DND-41 (cell line): Measurements from ENCODE around the gene ZSCAN12.

Experiments used
- ATAC-seq: fragments of 200-7000 bp; cut with Tn5 transposase; 3 replicates; pipeline ENCODE4 v1.9.1; 2021; ENCODE audit warnings: low read depth; ENCODE audit not compliant: insufficient read depth
- DNase-seq: peaks from one replicate; pipeline ENCODE4 v3.0.0-alpha.2; 2020
- H2AFZ ChIP-seq: 2 replicates; pipeline ENCODE4 v1.6.0; 2012; ENCODE audit warnings: low read depth, low read length
- H3K27ac ChIP-seq: 2 replicates; pipeline ENCODE4 v1.5.1; 2012; ENCODE audit warnings: low read length, inconsistent platforms
- H3K27me3 ChIP-seq: fragments of 200-600 bp; sonication (generic); 2 replicates; pipeline ENCODE4 v1.6.0; 2012; ENCODE audit warnings: low read length, mild to moderate bottlenecking, inconsistent platforms; ENCODE audit not compliant: insufficient read depth, poor library complexity
- H3K36me3 ChIP-seq: 2 replicates; pipeline ENCODE4 v1.5.1; 2012; ENCODE audit warnings: low read length, inconsistent platforms; ENCODE audit not compliant: insufficient read depth
- H3K4me1 ChIP-seq: 2 replicates; pipeline ENCODE4 v1.5.1; 2012; ENCODE audit warnings: mild to moderate bottlenecking, low read length; ENCODE audit not compliant: insufficient read depth
- H3K4me2 ChIP-seq: 2 replicates; pipeline ENCODE4 v1.6.0; 2012; ENCODE audit warnings: mild to moderate bottlenecking, moderate library complexity, low read length, inconsistent platforms; ENCODE audit not compliant: insufficient read depth
- H3K4me3 ChIP-seq, 2 experiments: fragments of 200-600 bp in 1 of 2; shearing (Covaris generic) in 1 of 2; 2 replicates each; pipeline ENCODE4 v1.5.1; 2012 to 2016; ENCODE audit warnings: inconsistent platforms in 2 of 2, low read length in 2 of 2, mild to moderate bottlenecking in 2 of 2, low read depth in 1 of 2, moderate library complexity in 1 of 2
- H3K79me2 ChIP-seq: 2 replicates; pipeline ENCODE4 v1.6.0; 2012; ENCODE audit warnings: low read length, inconsistent platforms; ENCODE audit not compliant: insufficient read depth
- H3K9ac ChIP-seq: 2 replicates; pipeline ENCODE4 v1.6.0; 2012; ENCODE audit warnings: low read depth, mild to moderate bottlenecking, inconsistent platforms, low read length, moderate library complexity
- H3K9me3 ChIP-seq: 2 replicates; pipeline ENCODE4 v1.5.1; 2012; ENCODE audit warnings: low read length, moderate library complexity, mild to moderate bottlenecking, inconsistent platforms; ENCODE audit not compliant: insufficient read depth, severe bottlenecking
- H4K20me1 ChIP-seq: 2 replicates; pipeline ENCODE4 v1.6.0; 2012; ENCODE audit warnings: low read length; ENCODE audit not compliant: insufficient read depth
- CTCF ChIP-seq: IDR thresholded peaks from 2 replicates; pipeline ENCODE4 v1.5.1; 2012; ENCODE audit warnings: borderline replicate concordance, low read length, moderate library complexity, mild to moderate bottlenecking; ENCODE audit not compliant: poor library complexity, severe bottlenecking; ENCODE audit errors: extremely low read depth
- EZH2 ChIP-seq: IDR thresholded peaks from 3 replicates; pipeline ENCODE4 v1.6.1; 2012; ENCODE audit warnings: borderline replicate concordance, low read depth, mild to moderate bottlenecking, moderate library complexity, low read length, inconsistent platforms; ENCODE audit not compliant: severe bottlenecking

Gene ZSCAN12

DNA sequence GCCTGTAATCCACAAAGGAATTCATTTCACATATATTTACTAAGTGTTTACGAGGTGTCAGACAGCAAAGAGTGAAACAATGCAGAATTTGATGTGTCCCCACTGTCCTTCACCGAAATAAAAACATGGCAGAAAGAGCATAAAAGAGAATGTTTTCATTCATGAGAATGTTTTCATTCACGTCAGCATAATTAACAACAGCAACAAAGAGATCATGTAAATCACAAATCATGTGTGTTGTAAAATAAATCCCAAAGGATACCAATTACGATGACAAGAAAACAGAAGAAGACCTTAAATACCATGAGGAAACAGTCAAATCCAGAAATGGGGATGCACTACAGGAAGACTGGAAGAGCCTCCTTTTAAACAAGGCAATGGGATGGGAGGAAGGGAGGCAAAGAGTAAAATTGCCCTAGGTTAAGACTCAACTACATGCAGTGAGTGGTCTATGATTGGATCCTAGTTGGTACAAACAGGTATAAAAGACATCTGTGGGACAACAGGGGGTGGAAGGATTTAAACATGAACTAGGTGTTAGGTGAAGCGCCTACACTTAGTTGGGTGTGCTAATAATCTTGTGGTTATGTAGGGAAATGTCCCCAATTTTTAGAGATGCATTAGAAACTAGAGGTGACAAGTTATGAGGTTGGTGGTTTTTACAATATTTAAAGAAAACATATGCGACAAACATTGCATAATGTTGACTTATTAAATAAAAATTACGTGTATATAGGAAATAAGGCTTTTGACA lies 65.1 kb downstream of the ZSCAN12 start:
- no peaks in the 10 kb centered on the region for H3K36me3 ChIP-seq
- H3K79me2 ChIP-seq, result no peaks in the 10 kb centered on the region
- H3K27ac ChIP-seq, result peak overlapping the region; percentile 90; the same call in 1 of the 2 replicates
- H3K9ac ChIP-seq, result peak overlapping the region; percentile 88
- TF ChIP-seq EZH2 (no peak), CTCF (no peak)
- no peaks in the 10 kb centered on the region for H3K9me3 ChIP-seq
- H3K4me1 ChIP-seq, result peaks cover 27% of the 10 kb centered on the region
- DNase-seq, result no peak
- ATAC-seq, result no peak
- peak overlapping the region; percentile 89; the same call in 1 of the 2 replicates for H2AFZ ChIP-seq
- no peaks in the 10 kb centered on the region for H3K27me3 ChIP-seq
- peak overlapping the region in 1 of 2 experiments; percentile 79; a peak in 1 of 4 replicates for H3K4me3 ChIP-seq
- peak overlapping the region; percentile 68 for H3K4me2 ChIP-seq
- no peaks in the 10 kb centered on the region for H4K20me1 ChIP-seq

- no peak for DNase-seq
- TF ChIP-seq CTCF (no peak), EZH2 (no peak)
Measured at GRCh38 chr6:28333599-28334018, 65.9 kb downstream of the ZSCAN12 start.

DNA sequence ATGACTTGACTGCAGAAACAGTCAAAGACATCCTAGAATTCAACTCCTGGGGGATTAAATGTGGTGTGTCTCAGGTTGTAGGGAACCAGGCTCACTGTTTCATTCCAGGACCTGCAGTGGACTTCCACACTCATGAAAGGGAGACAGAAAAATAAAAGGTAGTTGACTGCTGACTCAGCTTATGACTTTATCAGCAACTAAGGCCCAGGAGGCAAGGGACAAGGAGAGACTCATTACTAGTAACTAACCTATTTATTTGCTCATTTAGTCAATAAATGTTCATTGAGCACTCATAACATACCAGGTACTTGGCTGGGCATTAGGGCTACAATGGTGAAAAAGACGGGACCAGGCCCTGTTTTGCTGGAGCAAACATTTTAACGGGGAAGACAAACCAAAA lies 66.5 kb downstream of the ZSCAN12 start:
- no peak overlapping the region for H3K4me2 ChIP-seq
- no peak for ATAC-seq
- H3K27ac ChIP-seq, result no peak overlapping the region
- DNase-seq, result no peak
- no peaks in the 10 kb centered on the region for H3K79me2 ChIP-seq
- peaks cover 27% of the 10 kb centered on the region for H3K4me1 ChIP-seq
- H3K9me3 ChIP-seq, result no peaks in the 10 kb centered on the region
- H2AFZ ChIP-seq, result no peak overlapping the region
- no peak overlapping the region for H3K4me3 ChIP-seq
- no peaks in the 10 kb centered on the region for H3K27me3 ChIP-seq
- H3K9ac ChIP-seq, result no peak overlapping the region
- H4K20me1 ChIP-seq, result no peaks in the 10 kb centered on the region
- TF ChIP-seq CTCF, result no peak
- no peak for TF ChIP-seq EZH2
- no peaks in the 10 kb centered on the region for H3K36me3 ChIP-seq

More at GRCh38 chr6:28333599-28334018, 65.9 kb downstream of the ZSCAN12 start:
- no peaks in the 10 kb centered on the region for H3K36me3 ChIP-seq
- no peak overlapping the region for H3K4me3 ChIP-seq
- H3K27me3 ChIP-seq, result no peaks in the 10 kb centered on the region
- no peaks in the 10 kb centered on the region for H3K9me3 ChIP-seq
- no peaks in the 10 kb centered on the region for H3K79me2 ChIP-seq
- no peak overlapping the region for H3K9ac ChIP-seq
- no peak for ATAC-seq
- peaks cover 27% of the 10 kb centered on the region for H3K4me1 ChIP-seq
- no peak overlapping the region for H2AFZ ChIP-seq
- H4K20me1 ChIP-seq, result no peaks in the 10 kb centered on the region
- H3K4me2 ChIP-seq, result no peak overlapping the region
- no peak overlapping the region for H3K27ac ChIP-seq
